ENCODE data around the gene FAM168A. TPM values are rescaled to one million over a fixed set of nuclear protein-coding genes. Genes with fewer than 3 reads are reported as not detected.

Gene FAM168A
- total and polyA plus RNA-seq, 2 experiments from 2014 or later: 6.3 to 24.5 TPM

DNA sequence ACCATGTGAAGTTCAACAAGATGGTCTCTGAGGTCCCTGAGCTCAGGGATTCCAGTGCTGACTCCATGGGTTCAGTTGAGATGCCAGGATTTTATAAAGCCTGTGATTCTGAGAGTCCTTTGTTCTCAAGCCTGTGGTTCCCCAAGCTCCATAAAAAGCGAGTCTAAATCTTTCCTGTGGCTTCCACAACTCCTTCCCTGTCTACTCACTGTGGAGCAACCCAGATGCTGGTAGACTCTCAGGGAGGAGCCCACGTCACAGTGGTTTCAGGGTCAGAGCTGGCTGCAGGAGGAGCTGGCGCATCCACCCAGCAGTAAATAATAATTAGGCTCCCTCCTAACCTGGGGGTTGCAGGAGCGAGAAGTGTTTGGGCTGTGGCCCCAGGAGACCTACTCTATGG, 223.8 kb downstream of the FAM168A start:
- Histone ChIP-seq H3K9me3 (ENCODE audit: low read depth) (no peaks in the 10 kb centered on the region), H2AFZ (no peak overlapping the region), H3K36me3 (replicated peaks; ENCODE audit: insufficient read depth, low read depth) (no peaks in the 10 kb centered on the region), H3K4me2 (no peak overlapping the region), H3K79me2 (peaks cover 9% of the 10 kb centered on the region), H3K27ac (no peak overlapping the region), H3K4me1 (ENCODE audit: insufficient read depth) (peaks cover 11% of the 10 kb centered on the region), H3K9me2 (replicated peaks; ENCODE audit: insufficient read depth) (no peaks in the 10 kb centered on the region), H4K20me1 (ENCODE audit: insufficient read depth, poor library complexity, severe bottlenecking) (no peaks in the 10 kb centered on the region), H3K27me3 (no peaks in the 10 kb centered on the region), H3K4me3 (no peak overlapping the region)
- DNase-seq (ENCODE audit: low spot score): no peak
- 92% methylated on average over 4 of the region's 4 CpGs for WGBS (ENCODE audit: low lambda C conversion rate, missing lambda C conversion rate)
- no peak for TF ChIP-seq EZH2phosphoT487 (IDR thresholded peaks at IDR 0.05; ENCODE audit: low read depth, severe bottlenecking, unreplicated experiment)
- TF ChIP-seq, protein P1, sequence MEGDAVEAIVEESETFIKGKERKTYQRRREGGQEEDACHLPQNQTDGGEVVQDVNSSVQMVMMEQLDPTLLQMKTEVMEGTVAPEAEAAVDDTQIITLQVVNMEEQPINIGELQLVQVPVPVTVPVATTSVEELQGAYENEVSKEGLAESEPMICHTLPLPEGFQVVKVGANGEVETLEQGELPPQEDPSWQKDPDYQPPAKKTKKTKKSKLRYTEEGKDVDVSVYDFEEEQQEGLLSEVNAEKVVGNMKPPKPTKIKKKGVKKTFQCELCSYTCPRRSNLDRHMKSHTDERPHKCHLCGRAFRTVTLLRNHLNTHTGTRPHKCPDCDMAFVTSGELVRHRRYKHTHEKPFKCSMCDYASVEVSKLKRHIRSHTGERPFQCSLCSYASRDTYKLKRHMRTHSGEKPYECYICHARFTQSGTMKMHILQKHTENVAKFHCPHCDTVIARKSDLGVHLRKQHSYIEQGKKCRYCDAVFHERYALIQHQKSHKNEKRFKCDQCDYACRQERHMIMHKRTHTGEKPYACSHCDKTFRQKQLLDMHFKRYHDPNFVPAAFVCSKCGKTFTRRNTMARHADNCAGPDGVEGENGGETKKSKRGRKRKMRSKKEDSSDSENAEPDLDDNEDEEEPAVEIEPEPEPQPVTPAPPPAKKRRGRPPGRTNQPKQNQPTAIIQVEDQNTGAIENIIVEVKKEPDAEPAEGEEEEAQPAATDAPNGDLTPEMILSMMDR (IDR thresholded peaks at IDR 0.05; ENCODE audit: poor library complexity): no peak
- TF ChIP-seq EZH2 (IDR thresholded peaks at IDR 0.05; ENCODE audit: borderline replicate concordance): no peak

DNA sequence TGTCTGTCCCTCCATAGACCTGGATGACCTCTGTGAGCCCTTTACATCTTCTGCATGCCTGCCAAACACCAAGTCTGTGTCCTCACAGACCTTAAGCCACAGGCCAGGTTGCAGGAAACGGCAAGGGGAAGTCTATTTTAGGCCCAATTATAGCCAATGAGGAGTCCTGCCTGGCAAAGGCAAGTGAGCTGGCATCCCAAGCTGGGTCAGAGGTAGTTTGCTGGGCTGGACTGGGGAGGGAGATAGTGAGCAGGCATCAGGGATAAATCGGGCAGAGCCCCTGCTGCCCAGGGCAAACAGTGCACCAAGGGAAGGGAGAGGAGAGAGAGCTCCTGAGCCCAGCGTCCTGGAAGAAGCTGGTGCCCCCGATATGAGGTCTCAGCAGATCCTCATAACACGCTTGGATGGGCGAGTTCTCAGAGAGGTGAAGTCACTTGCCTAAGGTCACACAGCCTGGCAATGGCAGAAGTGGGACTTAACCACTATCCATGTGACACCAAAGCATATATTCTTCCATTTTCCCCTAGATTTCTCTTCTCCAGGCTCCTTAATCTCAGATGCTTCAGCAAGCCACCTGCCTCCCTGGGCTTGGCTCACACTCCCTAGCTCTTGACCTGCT, 225.4 kb downstream of the FAM168A start:
- Histone ChIP-seq H3K9me3 (ENCODE audit: low read depth) (no peaks in the 10 kb centered on the region), H3K4me3 (no peak overlapping the region), H3K27me3 (no peaks in the 10 kb centered on the region), H4K20me1 (ENCODE audit: insufficient read depth, poor library complexity, severe bottlenecking) (no peaks in the 10 kb centered on the region), H3K79me2 (peaks cover 3% of the 10 kb centered on the region), H2AFZ (no peak overlapping the region), H3K4me1 (ENCODE audit: insufficient read depth) (peaks cover 11% of the 10 kb centered on the region), H3K9me2 (replicated peaks; ENCODE audit: insufficient read depth) (no peaks in the 10 kb centered on the region), H3K4me2 (no peak overlapping the region), H3K27ac (no peak overlapping the region), H3K36me3 (replicated peaks; ENCODE audit: insufficient read depth, low read depth) (no peaks in the 10 kb centered on the region)
- DNase-seq (ENCODE audit: low spot score): no peak
- WGBS (ENCODE audit: low lambda C conversion rate, missing lambda C conversion rate): 85% methylated on average over 6 of the region's 6 CpGs
- TF ChIP-seq, protein P1 (IDR thresholded peaks at IDR 0.05; ENCODE audit: poor library complexity): no peak
- no peak for TF ChIP-seq EZH2 (IDR thresholded peaks at IDR 0.05; ENCODE audit: borderline replicate concordance)
- no peak for TF ChIP-seq EZH2phosphoT487 (IDR thresholded peaks at IDR 0.05; ENCODE audit: low read depth, severe bottlenecking, unreplicated experiment)

DNA sequence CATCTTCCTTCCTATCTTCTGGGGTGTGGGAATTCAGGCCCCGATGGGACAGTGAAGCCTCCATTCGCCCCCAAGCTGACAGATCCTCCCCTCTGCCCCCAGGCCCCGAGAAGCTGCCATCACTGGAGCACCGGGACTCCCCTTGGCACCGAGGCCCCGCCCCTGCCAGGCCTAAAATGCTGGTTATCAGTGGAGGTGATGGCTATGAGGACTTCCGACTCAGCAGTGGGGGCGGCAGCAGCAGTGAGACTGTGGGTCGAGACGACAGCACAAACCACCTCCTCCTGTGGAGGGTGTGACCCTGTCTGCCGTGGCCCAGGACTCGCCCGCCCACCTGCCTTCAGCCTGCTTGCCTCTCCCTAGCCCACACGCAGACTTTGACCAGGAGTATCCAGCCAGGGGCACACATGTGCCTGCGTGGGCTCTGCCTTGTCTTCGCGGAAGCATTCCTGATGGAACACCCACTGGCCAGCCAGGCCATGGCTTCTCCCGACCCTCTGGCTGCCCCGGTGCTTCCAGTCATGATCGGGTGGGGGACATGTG, 230.4 kb downstream of the FAM168A start:
- H3K27me3 ChIP-seq: no peaks in the 10 kb centered on the region
- no peaks in the 10 kb centered on the region for H3K36me3 ChIP-seq (replicated peaks; ENCODE audit: insufficient read depth, low read depth)
- no peaks in the 10 kb centered on the region for H3K79me2 ChIP-seq
- no peak overlapping the region for H3K27ac ChIP-seq
- no peak for DNase-seq (ENCODE audit: low spot score)
- no peaks in the 10 kb centered on the region for H3K9me3 ChIP-seq (ENCODE audit: low read depth)
- H3K4me3 ChIP-seq: no peak overlapping the region
- no peaks in the 10 kb centered on the region for H4K20me1 ChIP-seq (ENCODE audit: insufficient read depth, poor library complexity, severe bottlenecking)
- H3K4me2 ChIP-seq: no peak overlapping the region
- no peaks in the 10 kb centered on the region for H3K9me2 ChIP-seq (replicated peaks; ENCODE audit: insufficient read depth)
- WGBS (ENCODE audit: low lambda C conversion rate, missing lambda C conversion rate): 87% methylated on average over 20 of the region's 20 CpGs
- no peaks in the 10 kb centered on the region for H3K4me1 ChIP-seq (ENCODE audit: insufficient read depth)
- no peak overlapping the region for H2AFZ ChIP-seq
- no peak for TF ChIP-seq EZH2phosphoT487 (IDR thresholded peaks at IDR 0.05; ENCODE audit: low read depth, severe bottlenecking, unreplicated experiment)
- TF ChIP-seq EZH2 (IDR thresholded peaks at IDR 0.05; ENCODE audit: borderline replicate concordance): no peak
- TF ChIP-seq, protein P1 (IDR thresholded peaks at IDR 0.05; ENCODE audit: poor library complexity): no peak
